Measurements from ENCODE around the gene DOC2A.

- TF ChIP-seq ZNF274 (IDR thresholded peaks at IDR 0.05; ENCODE audit: low read depth, low read length), result no peak
- TF ChIP-seq YY1 (IDR thresholded peaks at IDR 0.05; ENCODE audit: insufficient read depth, insufficient read length), result no peak
- TF ChIP-seq SUZ12 (IDR thresholded peaks at IDR 0.05; ENCODE audit: extremely low read depth, insufficient read depth, insufficient read length), result no peak
Measured at GRCh38 chr16:30054959-30055553, 44.2 kb upstream of the DOC2A start.
